HS-27A (cell line): ENCODE results near the gene IDI2.

Experiments
- DNase-seq: peaks from one replicate; pipeline ENCODE4 v3.0.0-alpha.2; 2012; ENCODE audit warnings: low read depth, missing footprints

The IDI2 gene

DNA sequence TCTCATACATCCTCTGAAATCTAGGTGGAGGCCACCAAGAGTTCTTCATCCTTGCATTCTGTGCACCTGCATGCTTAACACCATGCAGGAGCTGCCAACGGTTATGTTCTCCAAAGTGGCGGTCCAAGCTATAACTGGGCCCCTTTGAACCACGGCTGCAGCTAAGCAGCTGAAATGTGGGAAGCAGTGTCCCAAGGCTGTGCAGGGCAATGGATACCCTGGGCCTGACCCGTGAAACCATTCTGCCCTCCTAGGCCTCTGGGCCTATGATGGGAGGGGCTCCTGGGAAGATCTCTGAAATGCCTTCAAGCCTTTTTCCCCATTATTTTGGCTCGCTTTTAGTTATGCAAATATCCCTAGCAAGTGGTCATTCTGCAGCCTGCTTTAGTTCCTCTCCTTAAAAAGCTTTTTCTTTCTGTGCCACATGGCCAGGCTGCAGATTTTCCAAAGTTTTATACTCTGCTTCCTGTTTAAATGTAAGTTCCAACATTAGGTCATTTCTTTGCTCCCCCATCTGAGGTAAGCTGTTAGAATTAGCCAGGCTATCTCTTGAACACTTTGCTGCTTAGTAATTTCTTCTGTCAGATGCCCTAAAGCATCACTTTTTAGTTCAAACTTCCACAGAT lies 45.1 kb downstream of the IDI2 start:
- DNase-seq: no peak

DNA sequence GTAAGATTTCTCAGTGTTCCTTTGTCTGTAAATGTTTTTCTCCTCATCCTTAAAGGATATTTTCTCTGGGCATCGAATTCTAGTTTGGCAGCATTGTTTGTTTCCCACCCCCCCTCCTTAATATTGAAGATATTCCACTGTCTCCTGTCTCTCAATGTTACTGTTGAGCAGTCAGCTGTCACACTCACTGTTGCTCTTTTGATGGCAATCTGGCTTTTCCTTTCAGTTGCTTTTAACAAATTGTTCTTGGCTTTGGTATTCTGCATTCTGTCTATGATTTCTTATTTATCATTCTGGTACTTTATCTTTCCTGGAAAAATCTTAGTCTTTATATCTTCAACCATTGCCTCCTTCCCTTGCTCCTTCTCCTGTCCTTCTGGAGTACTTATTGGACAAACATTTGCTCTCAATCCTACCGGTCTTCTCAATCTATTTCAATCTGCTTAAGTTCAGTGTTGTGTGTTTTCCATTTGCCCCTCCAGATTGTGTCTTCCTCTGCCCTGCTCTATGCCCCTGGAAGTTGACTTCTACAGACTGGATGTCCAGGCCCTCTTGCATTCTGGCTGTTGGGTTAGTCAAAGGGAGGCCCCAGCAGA lies 46.7 kb downstream of the IDI2 start:
- no peak for DNase-seq

DNA sequence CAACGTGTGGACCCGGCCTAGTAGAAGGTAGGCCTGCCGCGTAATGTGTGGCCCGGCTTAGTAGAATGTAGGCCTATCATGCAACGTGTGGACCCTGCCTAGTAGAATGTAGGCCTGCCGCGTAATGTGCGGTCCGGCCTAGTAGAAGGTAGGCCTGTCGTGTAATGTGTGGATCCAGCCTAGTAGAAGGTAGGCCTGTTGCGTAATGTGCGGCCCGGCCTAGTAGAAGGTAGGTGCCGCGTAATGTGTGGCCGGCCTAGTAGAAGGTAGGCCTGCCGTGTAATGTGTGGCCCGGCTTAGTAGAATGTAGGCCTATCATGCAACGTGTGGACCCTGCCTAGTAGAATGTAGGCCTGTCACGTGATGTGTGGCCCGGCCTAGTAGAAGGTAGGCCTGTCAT lies 49.3 kb downstream of the IDI2 start:
- DNase-seq: no peak

DNA sequence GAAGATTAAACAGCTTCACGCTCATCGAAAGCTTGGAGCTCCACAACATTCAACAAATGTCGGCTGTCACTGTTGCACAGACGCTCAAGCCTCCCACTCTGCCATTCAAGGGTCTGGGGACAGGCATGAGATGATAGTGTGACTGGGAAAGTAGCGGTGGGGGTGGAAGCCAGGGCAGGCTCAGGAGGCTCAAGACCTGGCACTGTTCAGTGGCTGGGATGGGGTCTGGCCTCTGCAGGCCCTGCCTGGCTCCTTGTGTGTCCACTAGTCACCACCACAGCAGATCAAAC lies 50.9 kb downstream of the IDI2 start:
- DNase-seq: no peak

DNA sequence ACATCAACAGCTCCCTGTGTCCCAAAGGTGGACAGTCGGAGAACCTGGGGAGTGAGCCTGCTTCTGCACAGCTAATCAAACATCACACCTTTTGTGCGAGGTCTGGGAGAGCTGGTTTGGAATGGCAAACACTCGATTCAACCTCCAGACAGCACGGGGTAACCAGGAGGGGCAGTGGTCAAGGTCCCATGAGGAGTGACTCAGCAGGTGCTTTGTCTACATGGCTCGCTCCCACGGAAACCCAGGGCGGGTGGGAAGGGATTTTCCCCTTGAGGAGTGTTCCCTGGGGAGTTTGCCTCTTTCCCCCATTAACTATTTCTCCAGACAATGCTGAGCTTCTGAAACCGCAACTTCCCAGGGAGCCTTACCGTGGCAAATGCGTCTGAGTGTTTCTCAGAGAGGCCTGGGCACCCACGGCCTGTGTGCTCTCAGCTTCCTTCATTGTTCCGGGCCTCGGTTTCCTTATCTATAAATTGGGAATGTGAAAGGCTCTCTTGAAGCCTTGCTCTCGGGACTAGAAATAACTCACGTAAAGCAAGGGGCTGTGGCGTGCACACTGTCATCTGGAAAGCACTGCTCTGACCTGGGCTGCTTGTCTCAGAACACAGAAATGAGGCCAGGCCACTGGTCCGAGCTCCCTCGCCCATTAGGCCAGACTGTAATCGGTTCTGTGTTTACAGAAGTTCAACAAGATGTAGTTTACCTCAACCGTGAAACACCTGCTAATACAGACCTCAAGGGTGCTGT lies 51.4 kb downstream of the IDI2 start:
- DNase-seq: no peak

DNA sequence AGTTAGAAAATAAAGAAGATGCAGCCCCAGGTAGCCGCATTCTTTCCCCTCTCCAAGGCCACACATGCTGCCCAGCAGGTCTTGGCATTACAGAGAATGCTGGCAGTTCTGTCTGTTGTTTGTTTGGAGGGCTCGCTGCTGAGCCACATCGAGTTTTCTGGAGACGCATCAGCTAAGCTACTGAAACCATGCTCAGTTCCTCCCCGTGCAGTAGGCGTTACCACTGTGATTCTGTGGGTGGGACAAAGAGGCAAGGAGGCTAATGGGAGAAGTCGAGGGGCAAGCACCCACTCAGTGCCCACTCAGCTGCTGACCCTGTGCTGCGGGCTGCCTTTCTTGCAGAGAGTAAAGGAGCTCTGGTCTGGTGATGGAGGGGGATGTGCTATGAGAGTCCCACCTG lies 52.9 kb downstream of the IDI2 start:
- no peak for DNase-seq

DNA sequence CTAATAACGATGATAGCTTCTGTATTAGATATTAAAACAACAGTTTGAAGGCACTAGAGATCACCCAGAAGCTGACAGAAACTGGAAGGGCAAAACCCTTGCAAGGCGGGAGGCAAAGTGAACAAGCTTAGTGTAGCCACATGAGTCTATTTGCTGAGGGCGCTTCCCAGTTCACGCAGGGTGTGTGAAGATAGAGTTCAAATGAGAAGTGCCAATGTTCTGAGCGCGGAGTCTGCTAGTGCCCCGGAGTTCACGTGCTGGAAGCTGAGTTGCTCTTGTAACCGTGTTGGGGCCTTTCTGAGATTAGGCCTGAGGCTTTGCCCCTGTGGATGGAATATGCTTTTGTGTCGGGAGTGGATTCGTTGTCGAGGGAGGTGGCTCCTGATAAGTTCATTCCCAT lies 54.0 kb downstream of the IDI2 start:
- DNase-seq: no peak

DNA sequence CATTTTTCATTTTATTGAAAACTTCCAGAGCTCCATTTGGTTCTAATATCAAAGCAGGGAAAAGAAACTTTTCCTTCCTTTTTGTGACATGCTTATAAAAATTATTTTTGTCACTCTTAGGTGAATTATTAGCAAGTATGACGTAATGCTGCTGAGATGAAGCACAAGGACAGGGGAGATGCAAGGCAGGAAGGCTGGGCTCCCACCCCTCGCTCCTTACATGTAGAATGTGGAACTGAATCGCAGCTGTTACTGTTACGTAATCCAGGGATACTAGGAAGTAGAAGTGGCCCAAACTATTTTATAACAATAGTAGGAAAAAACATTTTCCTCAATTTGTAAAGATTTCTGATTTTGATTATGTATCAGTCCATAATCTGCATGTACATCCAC lies 54.5 kb downstream of the IDI2 start:
- no peak for DNase-seq

DNA sequence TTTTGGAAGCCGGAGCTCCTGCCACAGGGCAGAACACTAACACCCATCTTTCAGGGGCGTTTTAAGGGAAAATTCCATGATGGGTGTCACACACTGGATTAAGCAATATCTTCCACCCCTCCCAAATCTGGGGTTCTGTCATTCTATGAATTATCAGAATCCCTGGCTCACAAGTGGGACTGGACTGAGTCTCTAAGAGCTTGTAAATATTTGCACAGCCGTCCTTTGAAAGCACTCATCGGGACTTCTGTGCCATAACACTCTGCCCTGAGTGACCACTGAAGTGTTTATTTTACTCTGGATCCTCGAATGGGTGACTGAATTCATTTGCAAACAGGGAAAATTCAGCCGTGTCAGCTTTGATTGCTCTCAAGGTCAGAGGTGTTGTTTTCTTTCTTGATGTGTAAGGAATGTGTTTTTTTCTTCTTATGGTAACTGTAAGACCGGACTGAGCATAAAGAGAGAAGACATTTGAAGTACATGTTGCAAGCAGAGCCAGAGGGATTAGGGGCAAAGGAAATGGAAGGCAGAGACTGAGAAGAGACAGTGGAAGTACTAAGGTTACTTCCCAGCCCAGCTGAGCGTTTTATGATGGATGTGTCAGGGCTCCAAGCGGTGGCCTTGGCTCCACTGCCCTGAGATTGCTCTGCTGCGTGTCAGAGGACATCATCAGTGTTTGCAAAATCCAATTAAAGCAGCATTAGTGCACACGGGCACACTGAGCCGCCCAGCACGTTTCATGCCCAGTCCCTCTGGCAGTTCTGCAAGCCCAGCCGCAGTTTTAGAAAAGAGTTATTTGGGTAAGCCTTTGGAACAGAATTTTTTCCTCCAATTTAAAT lies 55.1 kb downstream of the IDI2 start:
- no peak for DNase-seq

DNA sequence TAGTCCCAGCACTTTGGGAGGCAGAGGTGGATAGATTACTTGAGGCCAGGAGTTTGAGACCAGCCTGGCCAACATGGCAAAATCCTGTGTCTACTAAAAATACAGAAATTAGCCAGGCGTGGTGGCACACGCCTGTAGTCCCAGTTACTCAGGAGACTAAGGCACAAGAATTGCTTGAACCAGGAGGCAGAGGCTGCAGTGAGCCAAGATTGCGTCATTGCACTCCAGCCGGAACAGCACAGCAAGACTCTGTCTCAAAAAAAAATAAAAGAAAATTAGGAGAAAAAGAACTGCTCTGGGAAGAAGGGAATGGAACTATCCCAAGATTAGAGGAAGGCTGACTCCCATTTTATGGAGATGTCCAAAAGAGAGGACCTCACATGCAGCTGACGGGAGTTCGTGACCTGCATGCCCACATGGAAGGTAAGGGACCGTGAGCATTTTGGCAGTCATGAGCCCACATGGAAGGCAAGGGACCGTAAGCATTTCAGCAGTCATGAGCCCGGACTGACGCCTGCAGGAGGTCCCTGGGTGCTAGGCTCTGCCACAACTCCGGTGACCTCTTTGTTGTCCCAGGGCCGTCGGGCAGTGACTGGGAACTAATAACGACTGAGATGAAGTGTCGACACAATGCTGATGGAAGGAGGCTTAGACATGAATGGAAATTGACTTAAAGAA lies 56.0 kb downstream of the IDI2 start:
- no peak for DNase-seq
